Suprapubic skin (tissue), 3 donors: Measurements from ENCODE around the gene EPC1.

ENCODE experiments used
- CTCF ChIP-seq, 2 donors: fragments of 200-600 bp in 1 of 2; fragments of 450-650 bp in 1 of 2; sonication (generic) in 1 of 2; IDR thresholded peaks; one replicate each; pipeline ENCODE4 v1.5.1; 2016 to 2019; ENCODE audit warnings: antibody characterized with exemption in 2 of 2, mild to moderate bottlenecking in 1 of 2, moderate library complexity in 1 of 2
- POLR2AphosphoS5 ChIP-seq, 3 donors: sonication (generic); formaldehyde crosslinking; IDR thresholded peaks; one replicate each; pipeline ENCODE4 v1.6.1; 2017; ENCODE audit warnings: antibody characterized with exemption in 3 of 3

GRCh38 chr10:32372000-32372875, 25.3 kb upstream of the EPC1 start:
- no peak for TF ChIP-seq CTCF (IDR thresholded peaks at IDR 0.05)
- no peak for TF ChIP-seq POLR2AphosphoS5 (IDR thresholded peaks at IDR 0.05)
